Ectodermal cell (in vitro differentiated cells): ENCODE results near the gene PRR35.

Experiments used
- H3K27ac ChIP-seq: 2 replicates; pipeline ENCODE4 v1.7.0; 2013; ENCODE audit warnings: mild to moderate bottlenecking, low read depth, low read length; ENCODE audit not compliant: insufficient read depth, poor library complexity, severe bottlenecking
- H3K27me3 ChIP-seq: 2 replicates; pipeline ENCODE4 v1.7.0; 2013; ENCODE audit warnings: mild to moderate bottlenecking, low read length; ENCODE audit not compliant: insufficient read depth, control insufficient read depth, poor library complexity, severe bottlenecking
- H3K36me3 ChIP-seq: one replicate; pipeline ENCODE4 v1.7.0; 2013; ENCODE audit warnings: low read length; ENCODE audit not compliant: control insufficient read depth, insufficient read depth
- H3K4me1 ChIP-seq: one replicate; pipeline ENCODE4 v1.7.0; 2013; ENCODE audit warnings: low read length; ENCODE audit not compliant: control insufficient read depth, insufficient read depth
- H3K4me3 ChIP-seq: 2 replicates; pipeline ENCODE4 v1.7.0; 2013; ENCODE audit warnings: low read depth, low read length, control low read depth; ENCODE audit not compliant: insufficient read depth
- H3K9me3 ChIP-seq: 2 replicates; pipeline ENCODE4 v1.7.0; 2013; ENCODE audit warnings: mild to moderate bottlenecking, low read length, moderate library complexity; ENCODE audit not compliant: control insufficient read depth
- WGBS, 2 experiments: methylation state at CpG; one replicate each; pipeline ENCODE4 v1.1.7; 2013; ENCODE audit warnings: missing lambda C conversion rate in 2 of 2; 5-methylcytosine and 5-hydroxymethylcytosine counted together

PRR35 gene

DNA sequence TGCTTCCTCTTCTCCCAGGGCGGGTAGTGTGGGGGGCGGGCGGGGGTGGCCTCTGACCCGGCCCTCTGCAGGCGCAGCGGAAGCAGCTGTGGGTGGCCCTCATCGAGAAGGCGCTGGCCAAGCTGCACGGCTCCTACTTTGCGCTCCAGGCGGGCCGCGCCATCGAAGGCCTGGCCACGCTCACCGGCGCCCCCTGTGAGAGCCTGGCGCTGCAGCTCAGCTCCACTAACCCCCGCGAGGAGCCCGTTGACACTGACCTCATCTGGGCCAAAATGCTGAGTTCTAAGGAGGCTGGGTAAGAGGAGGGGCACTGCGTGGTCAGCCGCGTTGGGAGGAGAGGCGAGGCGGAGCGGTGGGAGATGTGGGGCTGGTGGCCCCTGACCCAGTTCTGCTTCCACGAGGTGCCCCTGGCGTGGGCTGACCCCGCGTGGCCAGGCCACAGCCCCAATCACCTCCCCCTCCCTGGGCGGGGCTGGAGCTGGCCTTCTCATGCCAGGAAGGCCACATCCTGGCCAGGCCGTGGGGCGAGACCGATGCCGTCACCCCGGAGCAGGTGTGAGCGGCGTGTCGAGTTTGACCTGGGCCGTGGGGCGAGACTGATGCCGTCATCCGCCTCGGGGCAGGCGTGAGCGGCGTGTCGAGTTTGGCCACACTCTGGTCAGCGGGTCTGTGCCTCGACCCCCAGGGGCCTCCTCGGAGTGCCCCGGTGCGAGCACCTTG, 10.5 kb upstream of the PRR35 start:
- Histone ChIP-seq H3K4me1 (no peaks in the 10 kb centered on the region), H3K27ac (no peak overlapping the region), H3K9me3 (no peaks in the 10 kb centered on the region), H3K27me3 (no peaks in the 10 kb centered on the region), H3K4me3 (no peak overlapping the region), H3K36me3 (peaks cover 5% of the 10 kb centered on the region)
- WGBS, 2 experiments, result 95% methylated on average over 54 of the region's 54 CpGs

- WGBS, 2 experiments, result 97% methylated on average over 28 of the region's 28 CpGs
- no peaks in the 10 kb centered on the region for H3K27me3 ChIP-seq
Measured at GRCh38 chr16:551210-551609, 9.0 kb upstream of the PRR35 start.

GRCh38 chr16:552171-552570, 8.0 kb upstream of the PRR35 start:
- no peaks in the 10 kb centered on the region for H3K9me3 ChIP-seq
- H3K27ac ChIP-seq, result no peak overlapping the region
- WGBS, 2 experiments, result 97% methylated on average over 35 of the region's 35 CpGs
- peaks cover 5% of the 10 kb centered on the region for H3K36me3 ChIP-seq
- H3K4me3 ChIP-seq, result no peak overlapping the region
- no peaks in the 10 kb centered on the region for H3K27me3 ChIP-seq
- no peaks in the 10 kb centered on the region for H3K4me1 ChIP-seq

More at GRCh38 chr16:551210-551609, 9.0 kb upstream of the PRR35 start:
- no peaks in the 10 kb centered on the region for H3K4me1 ChIP-seq
- no peak overlapping the region for H3K4me3 ChIP-seq
- no peaks in the 10 kb centered on the region for H3K9me3 ChIP-seq
- H3K27ac ChIP-seq, result no peak overlapping the region
- peaks cover 5% of the 10 kb centered on the region for H3K36me3 ChIP-seq

DNA sequence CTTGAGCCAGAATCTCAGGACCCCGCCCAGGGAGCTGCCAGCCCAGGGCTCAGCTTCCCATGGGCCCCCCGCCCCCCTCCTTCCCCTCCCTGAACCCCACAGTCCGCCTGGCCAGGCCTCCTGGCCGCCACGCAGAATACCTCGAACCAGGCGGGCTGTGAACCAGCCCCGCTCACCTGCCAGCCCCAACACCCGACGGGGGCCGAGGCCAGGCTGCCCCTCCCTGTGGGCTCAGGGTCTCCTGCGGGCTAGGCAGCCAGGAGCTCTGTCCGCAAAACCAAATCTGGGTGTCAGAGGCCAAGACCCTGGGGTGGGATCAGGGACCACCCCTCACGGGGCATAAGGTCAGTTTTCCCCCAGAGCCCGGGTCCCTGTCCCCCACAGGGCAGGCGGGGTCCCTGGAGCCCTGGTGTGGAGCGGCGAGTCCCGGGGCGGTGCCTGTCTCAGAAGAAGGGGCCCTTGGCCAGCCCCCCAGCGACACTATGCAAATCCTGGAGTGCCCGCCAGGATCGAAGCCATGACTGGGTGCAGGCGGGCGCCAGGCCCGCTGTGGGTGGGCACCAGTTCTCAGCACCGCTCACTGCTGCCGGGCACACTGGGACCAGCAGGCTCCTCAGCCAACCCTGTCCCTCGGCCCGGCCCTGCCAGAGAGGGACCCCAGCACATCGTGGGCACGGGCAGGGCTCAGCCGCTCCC, 6.4 kb upstream of the PRR35 start:
- H3K36me3 ChIP-seq, result peaks cover 5% of the 10 kb centered on the region
- WGBS, 2 experiments, result 94% methylated on average over 33 of the region's 33 CpGs
- peaks cover 8% of the 10 kb centered on the region for H3K27me3 ChIP-seq
- no peaks in the 10 kb centered on the region for H3K9me3 ChIP-seq
- H3K4me3 ChIP-seq, result no peak overlapping the region
- H3K4me1 ChIP-seq, result no peaks in the 10 kb centered on the region
- H3K27ac ChIP-seq, result no peak overlapping the region

DNA sequence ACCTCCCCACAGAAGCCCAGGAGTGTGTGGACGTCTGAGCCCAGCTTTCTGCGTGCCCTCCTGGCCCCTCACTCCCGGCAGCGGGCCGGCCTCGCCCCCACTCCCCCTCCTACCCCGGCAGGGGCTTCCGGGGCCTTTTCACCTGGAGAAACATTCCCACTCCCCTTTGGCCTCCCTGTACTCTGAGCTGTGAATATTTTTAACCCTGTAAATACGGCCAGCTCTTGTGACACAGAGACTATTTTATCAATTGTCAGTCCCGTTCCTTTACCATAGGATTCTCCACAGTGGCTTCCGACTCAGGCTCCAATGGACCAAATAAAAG, 5.9 kb upstream of the PRR35 start:
- no peaks in the 10 kb centered on the region for H3K9me3 ChIP-seq
- no peak overlapping the region for H3K27ac ChIP-seq
- peaks cover under 1% of the 10 kb centered on the region for H3K4me1 ChIP-seq
- no peak overlapping the region for H3K4me3 ChIP-seq
- 82 to 89% methylated on average over 11 of the region's 11 CpGs for WGBS, 2 experiments
- H3K36me3 ChIP-seq, result peaks cover 5% of the 10 kb centered on the region
- peaks cover 13% of the 10 kb centered on the region for H3K27me3 ChIP-seq

- peaks cover 5% of the 10 kb centered on the region for H3K4me1 ChIP-seq
- peaks cover 5% of the 10 kb centered on the region for H3K36me3 ChIP-seq
- H3K27ac ChIP-seq, result no peak overlapping the region
- 91 to 93% methylated on average over 54 of the region's 54 CpGs for WGBS, 2 experiments
- H3K9me3 ChIP-seq, result no peaks in the 10 kb centered on the region
- peaks cover 19% of the 10 kb centered on the region for H3K27me3 ChIP-seq
- no peak overlapping the region for H3K4me3 ChIP-seq
Measured at GRCh38 chr16:554640-555365, 5.4 kb upstream of the PRR35 start.

- H3K4me1 ChIP-seq, result peaks cover 5% of the 10 kb centered on the region
- H3K27ac ChIP-seq, result no peak overlapping the region
- H3K36me3 ChIP-seq, result peaks cover 5% of the 10 kb centered on the region
- peaks cover 29% of the 10 kb centered on the region for H3K27me3 ChIP-seq
- H3K9me3 ChIP-seq, result no peaks in the 10 kb centered on the region
- 87% methylated on average over 32 of the region's 32 CpGs for WGBS, 2 experiments
- H3K4me3 ChIP-seq, result no peak overlapping the region
Measured at GRCh38 chr16:555528-556473, 4.4 kb upstream of the PRR35 start.

GRCh38 chr16:556474-557173, 3.6 kb upstream of the PRR35 start:
- WGBS, 2 experiments, result 90 to 92% methylated on average over 32 of the region's 32 CpGs
- Histone ChIP-seq H3K27me3 (peaks cover 37% of the 10 kb centered on the region), H3K9me3 (no peaks in the 10 kb centered on the region), H3K4me1 (peaks cover 5% of the 10 kb centered on the region), H3K4me3 (no peak overlapping the region), H3K36me3 (peaks cover under 1% of the 10 kb centered on the region), H3K27ac (no peak overlapping the region)

DNA sequence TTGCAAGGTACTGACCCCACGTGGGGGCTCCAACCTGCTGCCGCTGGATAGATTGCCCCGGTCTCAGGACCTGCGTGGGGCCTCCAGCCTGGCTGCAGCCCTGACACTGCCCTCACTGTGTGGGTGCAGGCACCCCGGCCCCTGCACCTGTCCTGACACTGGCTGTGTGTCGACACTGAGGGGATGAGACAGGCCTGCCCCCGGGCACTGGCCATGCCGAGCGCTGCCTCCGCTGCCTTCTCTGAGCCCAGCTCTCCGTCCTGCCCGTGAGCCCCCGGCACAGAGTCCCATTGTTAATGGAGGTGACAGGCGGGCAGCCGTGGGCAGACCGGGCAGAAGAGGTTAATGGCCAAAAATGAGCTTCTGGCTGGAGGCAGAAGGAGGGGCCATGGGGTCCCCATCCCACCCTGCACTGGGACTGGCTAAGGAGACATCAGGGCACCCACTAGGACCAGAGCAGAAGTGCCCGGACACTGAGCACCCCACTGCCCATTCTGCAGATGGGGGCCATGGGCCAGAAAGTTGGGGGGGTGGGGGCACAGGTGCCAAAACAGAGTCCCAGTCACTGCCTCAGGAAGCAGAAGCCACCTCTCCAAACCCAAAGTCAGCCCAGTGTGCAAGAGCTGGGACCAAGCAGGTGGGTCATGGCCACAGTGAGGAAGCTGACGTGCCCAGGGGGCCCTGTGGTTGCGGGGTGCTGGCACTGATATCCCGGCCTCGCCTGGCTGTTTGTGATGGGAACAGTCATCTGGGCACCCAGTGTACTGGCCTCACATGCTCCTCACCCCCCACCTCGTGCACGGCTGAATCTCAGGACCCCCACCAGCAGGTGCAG, 2.5 kb upstream of the PRR35 start:
- WGBS, 2 experiments, result 90 to 91% methylated on average over 23 of the region's 23 CpGs
- Histone ChIP-seq H3K36me3 (no peaks in the 10 kb centered on the region), H3K27me3 (peaks cover 48% of the 10 kb centered on the region), H3K4me3 (no peak overlapping the region), H3K27ac (no peak overlapping the region), H3K9me3 (no peaks in the 10 kb centered on the region), H3K4me1 (peaks cover 5% of the 10 kb centered on the region)
